ENCODE measurements around the gene IPCEF1. TPM values are rescaled to one million over a fixed set of nuclear protein-coding genes. Genes with fewer than 3 reads are reported as not detected.

The IPCEF1 gene
- total RNA-seq, 1 experiment from 2014 or later = 1.9 TPM

- POLR2A ChIA-PET = no interaction called here
- H3K4me3 ChIP-seq (ENCODE audit: low read depth, low read length) = no peak overlapping the region
- no peak for TF ChIP-seq CTCF (IDR thresholded peaks at IDR 0.05; ENCODE audit: insufficient read depth in 1 of 2, low read depth in 1 of 2, low read length in 1 of 2, severe bottlenecking in 1 of 2, unreplicated experiment in 1 of 2)
- no peak overlapping the region for H3K27ac Mint-ChIP-seq (ENCODE audit: unreplicated experiment)
- intact Hi-C loops (cut with micrococcal nuclease; ENCODE audit: unreplicated experiment) = no loop called here
- DNase-seq = no peak
- no TSS peak for BruUV-seq (replicated peaks)
- no peaks in the 10 kb centered on the region for H3K4me1 Mint-ChIP-seq (ENCODE audit: low read depth, unreplicated experiment)
- H3K9me3 ChIP-seq = no peaks in the 10 kb centered on the region
- no peaks in the 10 kb centered on the region for H3K9me3 Mint-ChIP-seq (ENCODE audit: unreplicated experiment)
- no peaks in the 10 kb centered on the region for H3K36me3 Mint-ChIP-seq (ENCODE audit: insufficient read depth, unreplicated experiment)
- peaks cover 5% of the 10 kb centered on the region for H3K27me3 Mint-ChIP-seq (ENCODE audit: insufficient read depth, unreplicated experiment)
- CTCF ChIA-PET = no interaction called here
- H3K4me3 Mint-ChIP-seq (ENCODE audit: unreplicated experiment) = no peak overlapping the region
- H3K27me3 ChIP-seq (replicated peaks; ENCODE audit: control insufficient read depth, insufficient read depth, low read length) = no peaks in the 10 kb centered on the region
- no peaks in the 10 kb centered on the region for H3K4me1 ChIP-seq
- H3K36me3 ChIP-seq (ENCODE audit: control insufficient read depth, insufficient read depth, low read length) = no peaks in the 10 kb centered on the region
Observed at GRCh38 chr6:154218787-154219186, 137.8 kb downstream of the IPCEF1 start.

DNA sequence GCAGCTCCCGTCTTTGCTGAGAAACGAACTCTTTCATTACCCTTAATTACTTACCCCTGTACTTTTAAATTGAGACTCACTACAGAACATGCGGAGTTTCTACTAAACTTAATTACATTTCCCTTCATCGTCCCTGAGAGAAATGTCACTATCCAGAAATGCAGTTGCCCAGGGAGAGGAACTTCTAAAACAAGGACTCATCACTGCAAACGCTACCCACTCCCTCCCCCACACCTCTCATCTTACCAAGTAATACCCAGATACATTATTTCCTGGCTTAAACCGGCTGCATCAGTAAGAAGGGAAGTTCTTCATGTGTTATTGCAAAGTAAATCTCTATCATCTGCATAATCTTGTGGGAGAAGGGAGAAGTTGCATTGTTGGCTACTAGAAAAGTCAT is 138.3 kb downstream of the IPCEF1 start:
- DNase-seq = no peak
- no peaks in the 10 kb centered on the region for H3K4me1 ChIP-seq
- Mint-ChIP-seq H3K4me3 (ENCODE audit: unreplicated experiment) (no peak overlapping the region), H3K36me3 (ENCODE audit: insufficient read depth, unreplicated experiment) (no peaks in the 10 kb centered on the region), H3K27me3 (ENCODE audit: insufficient read depth, unreplicated experiment) (peaks cover 5% of the 10 kb centered on the region), H3K27ac (ENCODE audit: unreplicated experiment) (no peak overlapping the region), H3K4me1 (ENCODE audit: low read depth, unreplicated experiment) (no peaks in the 10 kb centered on the region), H3K9me3 (ENCODE audit: unreplicated experiment) (no peaks in the 10 kb centered on the region)
- no peaks in the 10 kb centered on the region for H3K36me3 ChIP-seq (ENCODE audit: control insufficient read depth, insufficient read depth, low read length)
- BruUV-seq (replicated peaks) = no TSS peak
- no peaks in the 10 kb centered on the region for H3K9me3 ChIP-seq
- POLR2A ChIA-PET = no interaction called here
- no peak overlapping the region for H3K4me3 ChIP-seq (ENCODE audit: low read depth, low read length)
- TF ChIP-seq CTCF (IDR thresholded peaks at IDR 0.05; ENCODE audit: insufficient read depth in 1 of 2, low read depth in 1 of 2, low read length in 1 of 2, severe bottlenecking in 1 of 2, unreplicated experiment in 1 of 2) = no peak
- CTCF ChIA-PET = no interaction called here
- H3K27me3 ChIP-seq (replicated peaks; ENCODE audit: control insufficient read depth, insufficient read depth, low read length) = no peaks in the 10 kb centered on the region
- intact Hi-C loops (cut with micrococcal nuclease; ENCODE audit: unreplicated experiment) = no loop called here

DNA sequence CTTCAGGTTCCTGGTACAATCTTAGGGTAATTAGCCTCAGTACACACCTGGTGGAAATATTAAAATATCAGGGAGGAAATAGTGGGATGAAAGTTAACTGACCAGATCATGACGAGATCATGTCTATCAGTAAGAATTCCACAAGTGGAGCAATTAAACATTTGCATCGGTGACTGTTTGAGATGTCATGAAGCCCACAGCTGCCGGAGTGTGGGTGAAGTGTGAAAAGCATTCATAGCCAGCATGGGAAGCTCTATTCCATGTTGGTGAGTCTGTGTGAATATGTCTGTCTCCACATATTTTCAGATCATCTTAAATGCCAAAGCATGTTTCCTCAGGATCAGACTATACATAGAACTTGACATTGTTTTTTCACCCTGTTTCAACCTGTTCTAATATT is 142.8 kb downstream of the IPCEF1 start:
- Histone ChIP-seq H3K36me3 (ENCODE audit: control insufficient read depth, insufficient read depth, low read length) (no peaks in the 10 kb centered on the region), H3K9me3 (no peaks in the 10 kb centered on the region), H3K4me3 (ENCODE audit: low read depth, low read length) (no peak overlapping the region), H3K4me1 (no peaks in the 10 kb centered on the region), H3K27me3 (replicated peaks; ENCODE audit: control insufficient read depth, insufficient read depth, low read length) (no peaks in the 10 kb centered on the region)
- no peaks in the 10 kb centered on the region for H3K9me3 Mint-ChIP-seq (ENCODE audit: unreplicated experiment)
- H3K27ac Mint-ChIP-seq (ENCODE audit: unreplicated experiment) = no peak overlapping the region
- no peaks in the 10 kb centered on the region for H3K36me3 Mint-ChIP-seq (ENCODE audit: insufficient read depth, unreplicated experiment)
- H3K4me1 Mint-ChIP-seq (ENCODE audit: low read depth, unreplicated experiment) = no peaks in the 10 kb centered on the region
- TF ChIP-seq CTCF (IDR thresholded peaks at IDR 0.05; ENCODE audit: insufficient read depth in 1 of 2, low read depth in 1 of 2, low read length in 1 of 2, severe bottlenecking in 1 of 2, unreplicated experiment in 1 of 2) = no peak
- intact Hi-C loops (cut with micrococcal nuclease; ENCODE audit: unreplicated experiment) = no loop called here
- no peak overlapping the region for H3K4me3 Mint-ChIP-seq (ENCODE audit: unreplicated experiment)
- ChIA-PET POLR2A (no interaction called here), CTCF (no interaction called here)
- BruUV-seq (replicated peaks) = no TSS peak
- H3K27me3 Mint-ChIP-seq (ENCODE audit: insufficient read depth, unreplicated experiment) = peaks cover under 1% of the 10 kb centered on the region
- no peak for DNase-seq
